DOHH2 (cell line): ENCODE data around the gene MTR.

ENCODE experiments used
- H3F3A ChIP-seq: fragments of 200-600 bp; sonication (generic), shearing (Covaris generic); 2 replicates; pipeline ENCODE4 v1.6.0; 2016; ENCODE audit warnings: antibody characterized with exemption, mild to moderate bottlenecking; ENCODE audit not compliant: control insufficient read depth, insufficient read depth
- H3K27ac ChIP-seq: fragments of 200-600 bp; sonication (generic); 2 replicates; pipeline ENCODE4 v1.5.1; 2014; ENCODE audit warnings: low read depth, mild to moderate bottlenecking, low read length, moderate library complexity
- H3K27me3 ChIP-seq: fragments of 200-600 bp; sonication (generic); 2 replicates; pipeline ENCODE4 v1.6.1; 2014; ENCODE audit warnings: mild to moderate bottlenecking, low read length, mixed read lengths; ENCODE audit not compliant: control insufficient read depth
- H3K36me3 ChIP-seq: fragments of 200-600 bp; sonication (generic); 2 replicates; pipeline ENCODE4 v1.6.1; 2014; ENCODE audit warnings: mild to moderate bottlenecking, low read length, moderate library complexity, mixed read lengths; ENCODE audit not compliant: control insufficient read depth
- H3K4me1 ChIP-seq: fragments of 200-600 bp; sonication (generic); 2 replicates; pipeline ENCODE4 v1.6.1; 2014; ENCODE audit warnings: mild to moderate bottlenecking, low read length, mixed read lengths; ENCODE audit not compliant: control insufficient read depth
- H3K4me2 ChIP-seq: fragments of 200-600 bp; sonication (generic); 2 replicates; pipeline ENCODE4 v1.6.0; 2014; ENCODE audit warnings: mild to moderate bottlenecking, low read length, moderate library complexity
- H3K4me3 ChIP-seq: fragments of 200-600 bp; sonication (generic); 2 replicates; pipeline ENCODE4 v1.5.1; 2014; ENCODE audit warnings: mild to moderate bottlenecking, low read length, mixed read lengths
- H3K79me2 ChIP-seq: fragments of 200-600 bp; sonication (generic); 2 replicates; pipeline ENCODE4 v1.6.1; 2014; ENCODE audit warnings: mild to moderate bottlenecking, low read length, mixed read lengths; ENCODE audit not compliant: control insufficient read depth
- H3K9me2 ChIP-seq: fragments of 200-600 bp; sonication (generic); replicated peaks from 2 replicates; pipeline ENCODE4 v1.6.1; 2014; ENCODE audit warnings: mild to moderate bottlenecking, low read length, mixed read lengths; ENCODE audit not compliant: control insufficient read depth
- H3K9me3 ChIP-seq: fragments of 200-600 bp; sonication (generic); 2 replicates; pipeline ENCODE4 v1.6.1; 2014; ENCODE audit warnings: antibody characterized with exemption, low read length, mixed read lengths; ENCODE audit not compliant: control insufficient read depth, insufficient read depth
- H4K20me1 ChIP-seq: fragments of 200-600 bp; sonication (generic); 2 replicates; pipeline ENCODE4 v1.6.0; 2014; ENCODE audit warnings: low read depth, mild to moderate bottlenecking, antibody characterized with exemption, low read length, moderate library complexity; ENCODE audit not compliant: control insufficient read depth, insufficient read depth
- CTCF ChIP-seq: fragments of 200-600 bp; sonication (generic); IDR thresholded peaks from one replicate; pipeline ENCODE4 v1.5.1; 2014; ENCODE audit warnings: antibody characterized with exemption, mild to moderate bottlenecking, low read depth, low read length; ENCODE audit not compliant: poor library complexity, severe bottlenecking
- EZH2phosphoT487 ChIP-seq: fragments of 200-600 bp; sonication (generic); IDR thresholded peaks from 2 replicates; pipeline ENCODE4 v1.6.1; 2017; ENCODE audit warnings: borderline replicate concordance, mild to moderate bottlenecking, antibody characterized with exemption, low read length, moderate library complexity, mixed read lengths

MTR gene

GRCh38 chr1:236751935-236752334 lies 43.2 kb upstream of the MTR start:
- Histone ChIP-seq H3K36me3 (no peaks in the 10 kb centered on the region), H3K9me3 (no peaks in the 10 kb centered on the region), H3K79me2 (no peaks in the 10 kb centered on the region), H4K20me1 (no peaks in the 10 kb centered on the region), H3K27ac (no peak overlapping the region), H3K4me2 (no peak overlapping the region), H3K4me3 (no peak overlapping the region), H3F3A (no peaks in the 10 kb centered on the region), H3K9me2 (no peaks in the 10 kb centered on the region), H3K4me1 (no peaks in the 10 kb centered on the region), H3K27me3 (no peaks in the 10 kb centered on the region)
- no peak for TF ChIP-seq EZH2phosphoT487
- TF ChIP-seq CTCF: no peak

- no peak overlapping the region for H3K4me2 ChIP-seq
- no peaks in the 10 kb centered on the region for H3F3A ChIP-seq
Measured at GRCh38 chr1:236753516-236753915, 41.6 kb upstream of the MTR start.

GRCh38 chr1:236753964-236754363 lies 41.1 kb upstream of the MTR start:
- H3K79me2 ChIP-seq: no peaks in the 10 kb centered on the region
- no peak overlapping the region for H3K27ac ChIP-seq
- H3K9me3 ChIP-seq: no peaks in the 10 kb centered on the region
- no peak overlapping the region for H3K4me2 ChIP-seq
- H3K4me3 ChIP-seq: no peak overlapping the region
- no peaks in the 10 kb centered on the region for H3F3A ChIP-seq
- no peaks in the 10 kb centered on the region for H3K36me3 ChIP-seq
- H3K4me1 ChIP-seq: no peaks in the 10 kb centered on the region
- no peaks in the 10 kb centered on the region for H3K27me3 ChIP-seq
- TF ChIP-seq CTCF (no peak), EZH2phosphoT487 (no peak)
- no peaks in the 10 kb centered on the region for H3K9me2 ChIP-seq
- H4K20me1 ChIP-seq: no peaks in the 10 kb centered on the region

More at GRCh38 chr1:236753516-236753915, 41.6 kb upstream of the MTR start:
- Histone ChIP-seq H3K27ac (no peak overlapping the region), H4K20me1 (no peaks in the 10 kb centered on the region), H3K4me1 (no peaks in the 10 kb centered on the region), H3K4me3 (no peak overlapping the region), H3K9me3 (no peaks in the 10 kb centered on the region), H3K9me2 (no peaks in the 10 kb centered on the region), H3K79me2 (no peaks in the 10 kb centered on the region), H3K27me3 (no peaks in the 10 kb centered on the region), H3K36me3 (no peaks in the 10 kb centered on the region)
- TF ChIP-seq EZH2phosphoT487 (no peak), CTCF (peak; percentile 56)
